DND-41 (cell line): Measurements from ENCODE around the gene MCEE.

ENCODE experiments used
- ATAC-seq: fragments of 200-7000 bp; cut with Tn5 transposase; 3 replicates; pipeline ENCODE4 v1.9.1; 2021; ENCODE audit warnings: low read depth; ENCODE audit not compliant: insufficient read depth
- DNase-seq: peaks from one replicate; pipeline ENCODE4 v3.0.0-alpha.2; 2020
- H2AFZ ChIP-seq: 2 replicates; pipeline ENCODE4 v1.6.0; 2012; ENCODE audit warnings: low read depth, low read length
- H3K27ac ChIP-seq: 2 replicates; pipeline ENCODE4 v1.5.1; 2012; ENCODE audit warnings: low read length, inconsistent platforms
- H3K27me3 ChIP-seq: fragments of 200-600 bp; sonication (generic); 2 replicates; pipeline ENCODE4 v1.6.0; 2012; ENCODE audit warnings: low read length, mild to moderate bottlenecking, inconsistent platforms; ENCODE audit not compliant: insufficient read depth, poor library complexity
- H3K36me3 ChIP-seq: 2 replicates; pipeline ENCODE4 v1.5.1; 2012; ENCODE audit warnings: low read length, inconsistent platforms; ENCODE audit not compliant: insufficient read depth
- H3K4me1 ChIP-seq: 2 replicates; pipeline ENCODE4 v1.5.1; 2012; ENCODE audit warnings: mild to moderate bottlenecking, low read length; ENCODE audit not compliant: insufficient read depth
- H3K4me2 ChIP-seq: 2 replicates; pipeline ENCODE4 v1.6.0; 2012; ENCODE audit warnings: mild to moderate bottlenecking, moderate library complexity, low read length, inconsistent platforms; ENCODE audit not compliant: insufficient read depth
- H3K4me3 ChIP-seq, 2 experiments: fragments of 200-600 bp in 1 of 2; shearing (Covaris generic) in 1 of 2; 2 replicates each; pipeline ENCODE4 v1.5.1; 2012 to 2016; ENCODE audit warnings: inconsistent platforms in 2 of 2, low read length in 2 of 2, mild to moderate bottlenecking in 2 of 2, low read depth in 1 of 2, moderate library complexity in 1 of 2
- H3K79me2 ChIP-seq: 2 replicates; pipeline ENCODE4 v1.6.0; 2012; ENCODE audit warnings: low read length, inconsistent platforms; ENCODE audit not compliant: insufficient read depth
- H3K9ac ChIP-seq: 2 replicates; pipeline ENCODE4 v1.6.0; 2012; ENCODE audit warnings: low read depth, mild to moderate bottlenecking, inconsistent platforms, low read length, moderate library complexity
- H3K9me3 ChIP-seq: 2 replicates; pipeline ENCODE4 v1.5.1; 2012; ENCODE audit warnings: low read length, moderate library complexity, mild to moderate bottlenecking, inconsistent platforms; ENCODE audit not compliant: insufficient read depth, severe bottlenecking
- H4K20me1 ChIP-seq: 2 replicates; pipeline ENCODE4 v1.6.0; 2012; ENCODE audit warnings: low read length; ENCODE audit not compliant: insufficient read depth
- EZH2 ChIP-seq: IDR thresholded peaks from 3 replicates; pipeline ENCODE4 v1.6.1; 2012; ENCODE audit warnings: borderline replicate concordance, low read depth, mild to moderate bottlenecking, moderate library complexity, low read length, inconsistent platforms; ENCODE audit not compliant: severe bottlenecking
- TF ChIP-seq, protein P1 (sequence below): IDR thresholded peaks from 2 replicates; pipeline ENCODE4 v1.5.1; 2012; ENCODE audit warnings: borderline replicate concordance, low read length, moderate library complexity, mild to moderate bottlenecking; ENCODE audit not compliant: poor library complexity, severe bottlenecking; ENCODE audit errors: extremely low read depth

MCEE gene

DNA sequence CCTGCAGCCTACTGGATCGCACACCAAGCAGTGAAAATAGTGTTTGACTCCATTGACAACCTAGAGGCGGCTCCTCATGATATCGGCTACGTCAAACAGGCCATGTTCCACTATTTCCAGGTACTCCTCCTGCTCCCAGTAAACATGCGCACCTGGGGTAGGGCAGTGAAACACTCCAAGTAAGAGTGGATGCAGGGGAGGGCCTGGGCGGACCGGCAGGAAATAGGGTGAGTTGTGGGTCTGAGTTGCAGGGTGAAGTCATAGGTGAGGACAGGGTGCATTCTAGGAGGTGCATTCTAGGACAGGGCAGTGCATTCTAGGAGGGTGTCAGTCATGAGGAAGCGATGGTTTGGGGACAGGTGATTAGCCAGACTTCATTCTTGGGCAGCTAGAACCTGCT is 56.6 kb downstream of the MCEE start:
- no peaks in the 10 kb centered on the region for H3K27me3 ChIP-seq
- H3K9me3 ChIP-seq: no peaks in the 10 kb centered on the region
- H3K4me2 ChIP-seq: no peak overlapping the region
- DNase-seq: no peak
- H3K36me3 ChIP-seq: peaks cover 68% of the 10 kb centered on the region
- no peak overlapping the region for H3K27ac ChIP-seq
- no peak overlapping the region for H3K4me3 ChIP-seq
- H3K79me2 ChIP-seq: peaks cover 30% of the 10 kb centered on the region
- peaks cover 34% of the 10 kb centered on the region for H3K4me1 ChIP-seq
- no peak overlapping the region for H3K9ac ChIP-seq
- no peak overlapping the region for H2AFZ ChIP-seq
- peaks cover 15% of the 10 kb centered on the region for H4K20me1 ChIP-seq
- ATAC-seq: no peak
- no peak for TF ChIP-seq EZH2
- TF ChIP-seq, protein P1, sequence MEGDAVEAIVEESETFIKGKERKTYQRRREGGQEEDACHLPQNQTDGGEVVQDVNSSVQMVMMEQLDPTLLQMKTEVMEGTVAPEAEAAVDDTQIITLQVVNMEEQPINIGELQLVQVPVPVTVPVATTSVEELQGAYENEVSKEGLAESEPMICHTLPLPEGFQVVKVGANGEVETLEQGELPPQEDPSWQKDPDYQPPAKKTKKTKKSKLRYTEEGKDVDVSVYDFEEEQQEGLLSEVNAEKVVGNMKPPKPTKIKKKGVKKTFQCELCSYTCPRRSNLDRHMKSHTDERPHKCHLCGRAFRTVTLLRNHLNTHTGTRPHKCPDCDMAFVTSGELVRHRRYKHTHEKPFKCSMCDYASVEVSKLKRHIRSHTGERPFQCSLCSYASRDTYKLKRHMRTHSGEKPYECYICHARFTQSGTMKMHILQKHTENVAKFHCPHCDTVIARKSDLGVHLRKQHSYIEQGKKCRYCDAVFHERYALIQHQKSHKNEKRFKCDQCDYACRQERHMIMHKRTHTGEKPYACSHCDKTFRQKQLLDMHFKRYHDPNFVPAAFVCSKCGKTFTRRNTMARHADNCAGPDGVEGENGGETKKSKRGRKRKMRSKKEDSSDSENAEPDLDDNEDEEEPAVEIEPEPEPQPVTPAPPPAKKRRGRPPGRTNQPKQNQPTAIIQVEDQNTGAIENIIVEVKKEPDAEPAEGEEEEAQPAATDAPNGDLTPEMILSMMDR: no peak

DNA sequence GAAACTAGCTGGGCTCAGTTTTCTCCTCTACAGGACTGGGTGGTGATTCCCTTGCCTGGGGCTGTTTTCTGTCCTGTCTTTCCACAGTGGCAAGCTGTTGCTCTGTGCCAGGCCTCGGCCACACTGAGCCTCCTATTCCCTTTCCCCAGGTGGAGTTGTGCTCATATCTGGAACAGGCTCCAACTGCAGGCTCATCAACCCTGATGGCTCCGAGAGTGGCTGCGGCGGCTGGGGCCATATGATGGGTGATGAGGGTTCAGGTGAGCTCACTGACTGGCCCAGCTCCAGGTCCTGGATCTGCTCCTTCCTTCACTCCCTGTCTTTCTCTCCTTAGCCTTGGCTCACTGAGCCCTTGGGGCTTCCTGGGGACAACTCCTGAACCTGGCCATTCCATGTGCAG is 57.5 kb downstream of the MCEE start:
- Histone ChIP-seq H3K4me1 (peaks cover 40% of the 10 kb centered on the region), H3K4me2 (no peak overlapping the region), H2AFZ (no peak overlapping the region), H4K20me1 (peaks cover 15% of the 10 kb centered on the region), H3K9me3 (no peaks in the 10 kb centered on the region), H3K79me2 (peaks cover 30% of the 10 kb centered on the region), H3K36me3 (peaks cover 58% of the 10 kb centered on the region), H3K27ac (0 out of 2 replicates have a peak overlapping the region, but pooled peaks have one; percentile 38), H3K9ac (no peak overlapping the region), H3K4me3 (no peak overlapping the region), H3K27me3 (no peaks in the 10 kb centered on the region)
- no peak for TF ChIP-seq EZH2
- TF ChIP-seq, protein P1: no peak
- ATAC-seq (no peak), DNase-seq (no peak)

DNA sequence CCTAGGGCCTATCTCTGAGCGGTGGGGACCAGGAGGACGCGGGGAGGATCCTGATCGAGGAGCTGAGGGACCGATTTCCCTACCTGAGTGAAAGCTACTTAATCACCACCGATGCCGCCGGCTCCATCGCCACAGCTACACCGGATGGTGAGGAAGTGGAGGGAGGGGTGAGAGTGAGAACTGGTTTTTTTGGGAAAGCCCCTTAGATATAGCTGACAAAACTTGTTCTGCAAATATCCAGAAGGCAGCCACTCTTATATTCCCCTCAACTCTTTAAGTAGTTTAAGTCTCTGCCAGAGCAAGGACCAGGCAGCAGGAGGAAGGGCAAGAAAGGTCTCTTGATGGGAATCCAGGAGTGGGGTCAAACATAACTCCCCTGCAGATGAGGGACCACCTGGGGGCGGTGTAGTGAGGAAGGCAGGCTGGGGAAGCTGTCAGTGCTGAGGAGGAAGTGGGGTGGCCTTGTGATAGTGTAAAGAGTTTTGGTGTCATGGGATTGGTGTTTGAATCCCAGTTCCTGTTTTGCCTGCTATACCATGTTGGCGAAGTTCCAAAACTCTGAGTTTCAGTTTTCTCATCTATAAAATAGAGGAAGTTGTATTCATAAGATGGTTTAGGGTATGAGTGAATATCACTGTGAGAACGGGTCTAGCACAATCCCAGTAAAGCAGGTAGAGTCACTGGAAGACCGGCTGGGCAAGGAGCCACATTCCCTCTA is 58.2 kb downstream of the MCEE start:
- Histone ChIP-seq H3K27me3 (no peaks in the 10 kb centered on the region), H2AFZ (no peak overlapping the region), H3K9ac (no peak overlapping the region; the same call in 1 of the 2 replicates), H3K9me3 (no peaks in the 10 kb centered on the region), H4K20me1 (peaks cover 15% of the 10 kb centered on the region), H3K4me3 (no peak overlapping the region), H3K4me1 (peaks cover 46% of the 10 kb centered on the region), H3K36me3 (peaks cover 52% of the 10 kb centered on the region), H3K27ac (peak overlapping the region; percentile 38; the same call in 1 of the 2 replicates), H3K79me2 (peaks cover 30% of the 10 kb centered on the region), H3K4me2 (0 out of 2 replicates have a peak overlapping the region, but pooled peaks have one; percentile 6)
- ATAC-seq (no peak), DNase-seq (peak; percentile 26)
- TF ChIP-seq, protein P1: peak; percentile 39
- no peak for TF ChIP-seq EZH2
